ENCODE measurements around the gene PFKP. TPM values are rescaled to one million over a fixed set of nuclear protein-coding genes. Genes with fewer than 3 reads are reported as not detected.

Gene PFKP
- total RNA-seq, 4 donors from 2014 or later: 22.9 to 74.5 (median 43.8) TPM

DNA sequence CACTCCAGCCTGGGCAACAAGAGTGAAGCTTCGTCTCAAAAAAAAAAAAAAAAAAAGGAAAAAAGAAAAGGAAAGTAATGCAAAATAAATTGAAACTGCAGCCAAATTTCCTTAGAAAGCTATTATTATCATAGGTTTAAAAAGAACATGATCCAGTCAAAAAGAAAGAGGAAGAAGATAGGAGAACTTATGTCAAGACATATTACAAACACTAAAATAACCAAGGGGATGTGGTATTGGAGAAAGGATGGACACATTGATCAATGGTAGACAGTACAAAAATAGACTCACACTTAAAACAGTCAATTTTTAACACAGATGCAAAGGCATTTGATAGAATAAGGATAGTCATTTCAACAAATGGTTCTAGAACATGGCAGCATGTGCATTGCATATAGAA, 27.3 kb upstream of the PFKP start:
- H3K36me3 ChIP-seq: no peaks in the 10 kb centered on the region
- H3K4me1 ChIP-seq: no peaks in the 10 kb centered on the region
- H3K27me3 ChIP-seq: no peaks in the 10 kb centered on the region
- TF ChIP-seq POLR2A (IDR thresholded peaks at IDR 0.05): no peak
- TF ChIP-seq, protein P1, sequence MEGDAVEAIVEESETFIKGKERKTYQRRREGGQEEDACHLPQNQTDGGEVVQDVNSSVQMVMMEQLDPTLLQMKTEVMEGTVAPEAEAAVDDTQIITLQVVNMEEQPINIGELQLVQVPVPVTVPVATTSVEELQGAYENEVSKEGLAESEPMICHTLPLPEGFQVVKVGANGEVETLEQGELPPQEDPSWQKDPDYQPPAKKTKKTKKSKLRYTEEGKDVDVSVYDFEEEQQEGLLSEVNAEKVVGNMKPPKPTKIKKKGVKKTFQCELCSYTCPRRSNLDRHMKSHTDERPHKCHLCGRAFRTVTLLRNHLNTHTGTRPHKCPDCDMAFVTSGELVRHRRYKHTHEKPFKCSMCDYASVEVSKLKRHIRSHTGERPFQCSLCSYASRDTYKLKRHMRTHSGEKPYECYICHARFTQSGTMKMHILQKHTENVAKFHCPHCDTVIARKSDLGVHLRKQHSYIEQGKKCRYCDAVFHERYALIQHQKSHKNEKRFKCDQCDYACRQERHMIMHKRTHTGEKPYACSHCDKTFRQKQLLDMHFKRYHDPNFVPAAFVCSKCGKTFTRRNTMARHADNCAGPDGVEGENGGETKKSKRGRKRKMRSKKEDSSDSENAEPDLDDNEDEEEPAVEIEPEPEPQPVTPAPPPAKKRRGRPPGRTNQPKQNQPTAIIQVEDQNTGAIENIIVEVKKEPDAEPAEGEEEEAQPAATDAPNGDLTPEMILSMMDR (IDR thresholded peaks at IDR 0.05): no peak
- no peak overlapping the region for H3K27ac ChIP-seq
- no peak for DNase-seq
- no peak overlapping the region for H3K4me3 ChIP-seq
- no peaks in the 10 kb centered on the region for H3K9me3 ChIP-seq
- intact Hi-C loops (cut with DNase I; ENCODE audit: low total_unique reads): no loop called here

DNA sequence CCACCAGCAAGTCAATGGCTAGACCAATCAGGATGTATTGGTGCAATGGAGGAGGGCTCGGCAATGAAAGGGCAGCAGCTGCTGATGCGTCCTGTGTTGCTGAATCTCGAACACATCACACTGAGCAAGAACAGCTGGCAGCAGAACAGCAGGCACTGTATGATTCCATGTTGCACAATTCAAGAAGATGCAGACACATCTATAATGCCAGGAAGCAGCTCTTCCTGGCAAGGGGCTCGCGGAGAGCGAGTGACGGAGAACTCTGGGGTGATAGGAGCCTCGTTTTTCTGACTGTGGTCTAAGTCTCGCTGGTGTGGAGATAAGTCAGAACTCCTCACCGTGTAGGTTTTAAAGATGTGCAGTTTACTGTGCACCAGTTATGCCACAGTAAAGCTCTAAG, 24.8 kb upstream of the PFKP start:
- Histone ChIP-seq H3K4me3 (no peak overlapping the region), H3K27me3 (no peaks in the 10 kb centered on the region), H3K36me3 (no peaks in the 10 kb centered on the region), H3K9me3 (no peaks in the 10 kb centered on the region), H3K4me1 (peaks cover 8 to 10% of the 10 kb centered on the region in 2 donors), H3K27ac (no peak overlapping the region)
- intact Hi-C loops (cut with DNase I; ENCODE audit: low total_unique reads): no loop called here
- no peak for DNase-seq
- TF ChIP-seq, protein P1 (IDR thresholded peaks at IDR 0.05): no peak
- no peak for TF ChIP-seq POLR2A (IDR thresholded peaks at IDR 0.05)

DNA sequence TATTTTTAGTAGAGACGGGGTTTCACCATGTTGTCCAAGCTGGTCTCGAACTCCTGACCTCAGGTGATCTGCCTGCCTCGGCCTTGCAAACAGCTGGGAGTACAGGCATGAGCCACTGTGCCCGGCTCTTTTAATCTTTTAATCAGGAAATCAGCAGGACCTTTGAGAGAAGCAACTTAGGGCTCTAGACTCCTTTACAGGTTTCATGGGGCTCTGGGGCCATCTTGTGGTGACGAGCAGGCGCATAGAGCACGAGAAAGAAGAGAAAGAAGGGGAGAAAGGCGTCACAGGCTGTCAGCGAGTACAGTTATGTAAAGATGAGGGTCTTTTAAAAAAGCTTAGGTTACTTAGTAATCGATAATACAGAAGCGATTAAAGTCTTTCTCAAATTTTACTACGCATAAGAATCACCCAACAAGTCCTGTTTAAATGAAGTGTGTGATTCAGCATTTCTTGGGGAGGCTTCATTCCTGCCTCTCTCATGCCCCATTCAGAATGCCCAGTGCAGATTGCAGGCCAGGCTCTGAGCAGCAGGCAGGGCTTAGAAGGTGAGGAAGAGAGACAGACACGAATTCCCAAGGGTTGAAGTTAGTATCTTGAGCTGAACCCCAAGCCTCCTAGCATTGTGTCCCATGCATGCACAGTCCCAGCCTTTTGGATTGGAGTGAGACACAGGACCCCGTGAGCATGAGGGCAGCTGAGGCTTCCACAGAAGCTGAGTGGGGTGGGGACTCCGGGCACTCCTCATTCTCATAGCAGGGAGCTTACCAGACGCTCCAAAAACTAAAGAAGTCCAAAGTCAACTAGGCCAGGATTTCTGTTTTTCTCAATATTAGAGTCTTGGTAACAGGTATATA, 23.6 kb upstream of the PFKP start:
- Histone ChIP-seq H3K27ac (peak overlapping the region; percentile 56 to 58), H3K9me3 (no peaks in the 10 kb centered on the region), H3K27me3 (no peaks in the 10 kb centered on the region), H3K4me1 (peaks cover 8 to 10% of the 10 kb centered on the region in 2 donors), H3K36me3 (no peaks in the 10 kb centered on the region), H3K4me3 (no peak overlapping the region)
- DNase-seq: peak; percentile 62 to 66
- no peak for TF ChIP-seq POLR2A (IDR thresholded peaks at IDR 0.05)
- TF ChIP-seq, protein P1 (IDR thresholded peaks at IDR 0.05): peak; percentile 65 to 81 (median 70)
- intact Hi-C loops (cut with DNase I; ENCODE audit: low total_unique reads): no loop called here

DNA sequence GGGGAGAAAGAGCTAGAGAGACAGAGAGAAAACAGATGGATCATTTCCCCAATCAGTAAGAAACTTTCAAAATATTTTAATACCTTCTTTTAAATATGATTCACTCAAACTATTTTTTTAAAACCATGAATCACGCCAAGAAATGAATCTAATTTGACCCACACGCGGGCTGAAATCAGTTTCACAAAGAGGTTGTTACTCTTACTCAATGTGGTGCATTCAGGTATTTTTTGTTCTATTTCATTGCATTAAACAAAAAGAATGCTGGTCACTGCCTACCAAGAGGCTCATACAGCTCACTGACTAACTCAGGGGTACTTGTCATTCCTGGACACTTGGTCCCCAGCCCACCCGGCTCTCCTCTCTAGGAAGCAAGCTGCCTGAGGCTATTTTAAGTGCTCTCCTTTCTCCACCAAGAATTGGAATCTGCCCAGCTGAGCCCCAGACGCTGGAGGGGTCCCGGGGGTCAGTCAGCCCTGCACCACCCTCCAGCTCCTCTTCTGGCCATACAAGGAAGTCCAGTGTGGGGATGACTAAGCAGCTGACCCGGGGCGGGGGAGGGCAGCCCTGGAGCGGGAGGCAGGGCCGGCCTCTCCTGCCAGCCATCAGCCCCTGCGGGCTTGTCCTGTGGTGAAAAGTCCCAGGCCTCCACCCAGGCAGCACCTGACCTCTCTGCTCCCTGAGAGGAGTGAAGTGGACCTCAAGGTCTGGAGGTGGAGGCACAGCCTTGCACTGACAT, 21.7 kb upstream of the PFKP start:
- peak overlapping the region; percentile 83 to 88 for H3K27ac ChIP-seq
- peak; percentile 78 to 86 for DNase-seq
- intact Hi-C loops (cut with DNase I; ENCODE audit: low total_unique reads): no loop called here
- H3K4me3 ChIP-seq: no peak overlapping the region
- H3K9me3 ChIP-seq: no peaks in the 10 kb centered on the region
- H3K36me3 ChIP-seq: no peaks in the 10 kb centered on the region
- TF ChIP-seq, protein P1 (IDR thresholded peaks at IDR 0.05): peak in 3 of 4 experiments; percentile 15 to 45 (median 35)
- peak; percentile 9 to 24 for TF ChIP-seq POLR2A (IDR thresholded peaks at IDR 0.05)
- peaks cover 8 to 10% of the 10 kb centered on the region in 2 donors for H3K4me1 ChIP-seq
- H3K27me3 ChIP-seq: no peaks in the 10 kb centered on the region
